Umbilical cord (tissue), 2 donors: ENCODE results near the gene CLPTM1L. TPM values are rescaled to one million over a fixed set of nuclear protein-coding genes. Genes with fewer than 3 reads are reported as not detected.
"Not testable (repeated sequence)": the region's sequence is repeated elsewhere in the genome, so short reads cannot be mapped to it uniquely, and the experiment has no call there.

Experiments used
- DNase-seq: peaks from one replicate; pipeline ENCODE4 v3.0.0-alpha.2; 2015; ENCODE audit warnings: low spot score
- total RNA-seq: library from RNA; depleted of rRNA; stranded (reverse); fragments of >200 nt; gene quantifications from one replicate; pipeline ENCODE4 v1.2.3, GENCODE V29; 2014; ENCODE audit warnings: low replicate concordance; ENCODE audit not compliant: insufficient read depth

Gene CLPTM1L
- total RNA-seq, 1 donor from 2014 or later = 128 TPM

- no peak for DNase-seq
Measured at GRCh38 chr5:1293416-1294205, 51.3 kb downstream of the CLPTM1L start.

GRCh38 chr5:1292846-1293415 is 52.0 kb downstream of the CLPTM1L start:
- no peak for DNase-seq

- DNase-seq = no peak
Measured at GRCh38 chr5:1292139-1292538, 52.8 kb downstream of the CLPTM1L start.

GRCh38 chr5:1291611-1292080 is 53.3 kb downstream of the CLPTM1L start:
- DNase-seq = no peak

GRCh38 chr5:1290956-1291355 is 53.9 kb downstream of the CLPTM1L start:
- not testable (repeated sequence) for DNase-seq

GRCh38 chr5:1289559-1289958 is 55.3 kb downstream of the CLPTM1L start:
- DNase-seq = not testable (repeated sequence)

- no peak for DNase-seq
Measured at GRCh38 chr5:1288439-1289335, 56.2 kb downstream of the CLPTM1L start.

GRCh38 chr5:1285883-1286291 is 59.0 kb downstream of the CLPTM1L start:
- DNase-seq = no peak

- no peak for DNase-seq
Measured at GRCh38 chr5:1285141-1285540, 59.8 kb downstream of the CLPTM1L start.

- DNase-seq = not testable (repeated sequence)
Measured at GRCh38 chr5:1284336-1284970, 60.4 kb downstream of the CLPTM1L start.

- DNase-seq = not testable (repeated sequence)
Measured at GRCh38 chr5:1283729-1284041, 61.2 kb downstream of the CLPTM1L start.

GRCh38 chr5:1282993-1283728 is 61.7 kb downstream of the CLPTM1L start:
- not testable (repeated sequence) for DNase-seq

GRCh38 chr5:1282131-1282992 is 62.5 kb downstream of the CLPTM1L start:
- DNase-seq = peak; percentile 12

- no peak for DNase-seq
Measured at GRCh38 chr5:1281038-1281882, 63.6 kb downstream of the CLPTM1L start.

GRCh38 chr5:1280177-1281037 is 64.5 kb downstream of the CLPTM1L start:
- no peak for DNase-seq

GRCh38 chr5:1279443-1280151 is 65.3 kb downstream of the CLPTM1L start:
- DNase-seq = no peak

- no peak for DNase-seq
Measured at GRCh38 chr5:1278656-1279442, 66.0 kb downstream of the CLPTM1L start.
